ENCODE data around the gene FGFR2.
"Not testable (repeated sequence)": the region's sequence is repeated elsewhere in the genome, so short reads cannot be mapped to it uniquely, and the experiment has no call there.

FGFR2 gene

DNA sequence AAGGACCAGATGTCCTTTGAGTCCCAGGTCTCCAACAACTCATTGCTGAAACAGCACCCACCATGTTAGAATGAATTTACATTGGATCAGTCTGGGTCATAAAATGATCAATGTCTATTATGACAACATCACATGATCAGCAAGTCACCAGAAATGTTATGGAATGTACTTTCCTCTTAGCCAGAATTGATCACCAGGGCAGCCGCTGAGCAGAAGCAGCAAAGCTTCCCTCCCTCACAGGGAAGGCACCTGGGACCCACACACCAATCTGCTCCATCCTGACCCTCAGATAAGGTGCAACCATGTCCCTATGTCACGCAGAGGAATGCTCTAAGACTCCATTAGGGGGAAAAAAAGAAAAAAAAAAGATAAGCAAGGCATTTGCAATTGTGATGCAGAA, 30.0 kb downstream of the FGFR2 start:
- Histone ChIP-seq H3K9me3 (ENCODE audit: low read length) (no peaks in the 10 kb centered on the region), H3K4me1 (ENCODE audit: insufficient read depth, low read length) (peaks cover 43% of the 10 kb centered on the region), H3K27ac (ENCODE audit: low read depth, low read length) (no peak overlapping the region), H3K9ac (ENCODE audit: low read length) (no peak overlapping the region), H3K36me3 (ENCODE audit: insufficient read depth, low read length) (no peaks in the 10 kb centered on the region), H3K4me3 (ENCODE audit: low read depth in 1 of 2, low read length in 2 of 2) (no peak overlapping the region), H3K27me3 (ENCODE audit: control insufficient read depth in 1 of 2, insufficient read depth in 2 of 2, low read length in 2 of 2) (no peaks in the 10 kb centered on the region)

DNA sequence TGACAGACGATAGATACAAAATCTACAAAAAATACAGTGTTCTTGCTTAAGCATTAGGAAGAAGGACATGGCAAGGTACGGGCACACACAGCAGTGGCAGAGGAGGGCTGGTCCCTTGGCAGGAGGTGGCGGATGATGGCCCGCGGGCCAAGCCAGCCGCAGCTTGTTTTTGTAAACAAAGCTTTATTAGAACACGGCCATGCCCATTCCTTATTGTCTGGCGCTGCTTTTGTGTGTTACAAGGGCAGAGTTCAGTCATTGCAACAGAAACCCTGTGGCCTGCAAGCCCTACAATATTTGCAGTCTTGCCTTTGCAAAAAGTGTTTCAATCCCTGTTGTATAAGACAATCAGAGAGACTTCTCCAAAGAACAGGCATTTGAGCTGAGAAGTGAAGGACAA, 30.7 kb downstream of the FGFR2 start:
- H3K9me3 ChIP-seq (ENCODE audit: low read length) = no peaks in the 10 kb centered on the region
- H3K4me1 ChIP-seq (ENCODE audit: insufficient read depth, low read length) = peaks cover 36% of the 10 kb centered on the region
- no peak overlapping the region for H3K4me3 ChIP-seq (ENCODE audit: low read depth in 1 of 2, low read length in 2 of 2)
- H3K27ac ChIP-seq (ENCODE audit: low read depth, low read length) = no peak overlapping the region
- no peak overlapping the region for H3K9ac ChIP-seq (ENCODE audit: low read length)
- H3K27me3 ChIP-seq (ENCODE audit: control insufficient read depth in 1 of 2, insufficient read depth in 2 of 2, low read length in 2 of 2) = no peaks in the 10 kb centered on the region
- no peaks in the 10 kb centered on the region for H3K36me3 ChIP-seq (ENCODE audit: insufficient read depth, low read length)

DNA sequence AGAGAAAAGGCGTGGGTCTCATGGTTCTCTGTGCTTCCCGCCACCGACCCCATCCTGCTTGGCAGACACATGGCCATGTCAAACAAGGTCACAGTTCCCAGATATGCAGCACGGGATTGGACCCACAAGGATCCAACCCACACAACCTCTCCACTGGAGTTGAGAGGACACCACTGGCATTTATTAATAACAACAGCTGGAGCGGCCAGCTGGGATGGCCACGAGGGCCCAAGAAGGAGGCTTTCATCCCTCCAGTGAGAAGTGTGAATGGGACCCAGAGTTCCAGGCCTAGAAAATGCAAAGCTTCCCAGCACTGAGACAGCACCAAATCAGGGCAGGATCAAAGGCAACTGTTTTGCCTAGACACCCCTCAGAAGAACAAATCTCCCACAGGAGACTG, 31.5 kb downstream of the FGFR2 start:
- no peak overlapping the region for H3K27ac ChIP-seq (ENCODE audit: low read depth, low read length)
- H3K9me3 ChIP-seq (ENCODE audit: low read length) = no peaks in the 10 kb centered on the region
- H3K4me1 ChIP-seq (ENCODE audit: insufficient read depth, low read length) = peaks cover 28% of the 10 kb centered on the region
- H3K27me3 ChIP-seq (ENCODE audit: control insufficient read depth in 1 of 2, insufficient read depth in 2 of 2, low read length in 2 of 2) = no peaks in the 10 kb centered on the region
- H3K4me3 ChIP-seq (ENCODE audit: low read depth in 1 of 2, low read length in 2 of 2) = no peak overlapping the region
- no peaks in the 10 kb centered on the region for H3K36me3 ChIP-seq (ENCODE audit: insufficient read depth, low read length)
- no peak overlapping the region for H3K9ac ChIP-seq (ENCODE audit: low read length)

DNA sequence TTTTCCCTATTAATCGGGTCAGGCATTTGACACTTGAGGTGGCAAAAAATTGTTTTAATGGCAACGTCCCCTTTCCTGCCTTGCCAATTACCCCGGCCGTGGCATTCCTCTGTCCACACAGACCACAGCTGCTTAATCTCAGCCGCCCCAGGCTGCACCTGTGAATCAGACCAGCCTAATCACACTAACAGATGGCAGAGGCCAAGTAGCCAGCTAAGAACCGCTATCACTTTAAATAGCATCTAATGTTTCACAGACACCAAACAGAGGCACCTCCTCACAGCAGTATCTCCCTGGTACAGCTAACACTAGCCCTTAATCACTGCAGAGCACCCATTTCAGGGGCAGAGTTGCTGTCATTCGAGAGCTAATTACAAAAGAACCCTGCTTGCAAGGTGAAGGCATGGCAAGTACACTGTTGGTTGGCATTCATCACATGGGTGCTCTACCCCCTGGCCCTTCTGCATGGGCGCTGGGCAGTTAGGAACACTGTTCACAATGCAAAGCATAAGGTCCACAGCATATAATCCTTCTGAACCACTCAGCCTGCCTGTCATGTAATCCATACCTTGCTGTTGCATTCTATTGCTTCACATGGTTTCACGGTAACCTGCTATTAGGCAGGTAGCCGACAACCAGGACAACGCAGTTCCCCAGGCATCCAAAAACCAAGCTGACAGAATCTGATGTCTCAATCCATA, 38.8 kb downstream of the FGFR2 start:
- Histone ChIP-seq H3K9me3 (ENCODE audit: low read length) (no peaks in the 10 kb centered on the region), H3K4me1 (ENCODE audit: insufficient read depth, low read length) (peaks cover 39% of the 10 kb centered on the region), H3K27me3 (ENCODE audit: control insufficient read depth in 1 of 2, insufficient read depth in 2 of 2, low read length in 2 of 2) (no peaks in the 10 kb centered on the region), H3K27ac (ENCODE audit: low read depth, low read length) (no peak overlapping the region), H3K4me3 (ENCODE audit: low read depth in 1 of 2, low read length in 2 of 2) (no peak overlapping the region), H3K36me3 (ENCODE audit: insufficient read depth, low read length) (no peaks in the 10 kb centered on the region), H3K9ac (ENCODE audit: low read length) (no peak overlapping the region)

DNA sequence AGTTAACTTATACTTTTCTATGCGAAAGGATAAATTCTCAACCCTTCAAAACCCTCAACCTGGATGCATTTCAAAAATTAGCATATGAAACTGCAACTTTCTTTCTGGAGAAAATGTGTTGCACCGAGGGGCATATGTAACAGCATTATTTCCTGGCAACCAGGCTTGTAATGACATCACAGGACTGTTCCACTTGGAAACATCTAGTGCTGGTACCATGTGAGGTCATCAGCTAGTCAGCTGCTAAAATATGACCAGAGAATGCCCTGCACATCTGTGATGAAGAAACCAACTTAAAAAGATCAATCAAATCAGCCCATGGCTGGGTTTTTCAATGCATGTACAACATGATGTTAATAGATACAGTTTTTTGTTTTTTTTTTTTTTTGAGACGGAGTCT, 40.0 kb downstream of the FGFR2 start:
- Histone ChIP-seq H3K4me3 (ENCODE audit: low read depth in 1 of 2, low read length in 2 of 2) (no peak overlapping the region), H3K27me3 (ENCODE audit: control insufficient read depth in 1 of 2, insufficient read depth in 2 of 2, low read length in 2 of 2) (no peaks in the 10 kb centered on the region), H3K4me1 (ENCODE audit: insufficient read depth, low read length) (peaks cover 48% of the 10 kb centered on the region), H3K36me3 (ENCODE audit: insufficient read depth, low read length) (no peaks in the 10 kb centered on the region), H3K9ac (ENCODE audit: low read length) (no peak overlapping the region), H3K27ac (ENCODE audit: low read depth, low read length) (no peak overlapping the region), H3K9me3 (ENCODE audit: low read length) (no peaks in the 10 kb centered on the region)

DNA sequence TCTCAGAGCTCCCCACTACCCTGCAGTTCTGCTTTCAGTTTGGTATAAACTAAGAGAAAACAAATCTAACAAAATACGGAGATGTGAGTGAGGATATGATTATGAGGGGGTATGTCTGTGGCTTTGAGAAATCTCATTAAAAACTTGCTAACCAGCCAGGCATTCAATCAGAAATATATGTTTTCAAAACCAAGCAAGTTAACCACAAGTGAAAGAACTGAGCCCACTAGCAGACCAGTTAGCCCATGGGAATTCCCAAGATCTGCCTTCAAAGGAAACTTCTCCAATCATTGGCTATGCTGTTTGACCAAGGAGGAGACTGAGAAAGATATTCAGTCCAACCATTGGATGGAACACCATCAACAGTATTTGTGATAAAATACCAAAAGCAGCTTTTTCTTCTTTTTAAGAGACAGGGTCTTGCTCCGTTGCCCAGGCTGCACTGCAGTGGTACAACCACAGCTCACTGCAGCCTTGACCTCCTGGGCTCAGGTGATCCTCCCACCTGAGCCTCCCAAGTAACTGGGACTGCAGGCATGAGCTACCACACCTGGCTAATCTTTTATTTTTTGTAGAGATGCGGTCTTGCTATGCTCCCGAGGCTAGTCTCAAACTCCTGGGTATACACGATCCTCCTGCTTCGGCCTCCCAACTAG, 41.2 kb downstream of the FGFR2 start:
- peaks cover 51% of the 10 kb centered on the region for H3K4me1 ChIP-seq (ENCODE audit: insufficient read depth, low read length)
- H3K9me3 ChIP-seq (ENCODE audit: low read length) = no peaks in the 10 kb centered on the region
- H3K4me3 ChIP-seq (ENCODE audit: low read depth in 1 of 2, low read length in 2 of 2) = no peak overlapping the region
- no peaks in the 10 kb centered on the region for H3K27me3 ChIP-seq (ENCODE audit: control insufficient read depth in 1 of 2, insufficient read depth in 2 of 2, low read length in 2 of 2)
- H3K27ac ChIP-seq (ENCODE audit: low read depth, low read length) = no peak overlapping the region
- H3K36me3 ChIP-seq (ENCODE audit: insufficient read depth, low read length) = no peaks in the 10 kb centered on the region
- H3K9ac ChIP-seq (ENCODE audit: low read length) = no peak overlapping the region

DNA sequence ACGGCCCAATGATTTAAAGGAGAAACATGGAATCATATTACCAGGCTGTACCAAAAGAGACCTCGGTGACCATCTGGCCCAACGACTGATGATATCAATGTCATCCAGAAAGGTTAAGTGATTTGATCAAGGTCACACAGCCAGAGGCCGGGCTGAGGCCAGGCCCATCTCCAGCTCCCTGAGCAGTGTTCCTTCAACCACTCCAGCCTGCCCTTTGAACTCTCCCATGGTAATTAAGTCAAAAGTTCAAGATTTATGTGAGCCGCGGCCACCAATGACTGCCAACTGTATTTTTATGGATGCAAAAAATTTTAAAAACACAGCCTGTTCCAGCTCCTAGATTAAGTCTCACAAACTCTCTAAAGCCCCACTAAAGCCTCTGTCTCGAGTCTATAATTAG, 41.8 kb downstream of the FGFR2 start:
- no peak overlapping the region for H3K9ac ChIP-seq (ENCODE audit: low read length)

DNA sequence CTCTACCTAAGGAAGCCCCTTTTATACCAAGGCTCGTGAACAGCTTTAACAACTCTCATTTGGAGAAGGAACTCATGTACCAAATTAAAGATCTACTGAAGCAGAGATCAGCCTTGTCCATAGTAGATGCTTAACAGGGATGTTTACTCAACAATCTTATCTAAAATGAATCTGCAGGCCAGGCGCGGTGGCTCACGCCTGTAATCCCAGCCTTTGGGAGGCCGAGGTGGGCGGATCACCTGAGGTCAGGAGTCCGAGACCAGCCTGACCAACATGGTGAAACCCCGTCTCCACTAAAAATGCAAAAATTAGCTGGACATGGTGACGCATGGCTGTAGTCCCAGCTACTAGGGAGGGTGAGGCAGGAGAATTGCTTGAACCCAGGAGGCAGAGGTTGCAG, 43.3 kb downstream of the FGFR2 start:
- not testable (repeated sequence) for H3K9me3 ChIP-seq (ENCODE audit: low read length); H3K4me3 ChIP-seq (ENCODE audit: low read depth in 1 of 2, low read length in 2 of 2); H3K27me3 ChIP-seq (ENCODE audit: control insufficient read depth in 1 of 2, insufficient read depth in 2 of 2, low read length in 2 of 2); H3K27ac ChIP-seq (ENCODE audit: low read depth, low read length); H3K9ac ChIP-seq (ENCODE audit: low read length)
- peaks cover 50% of the 10 kb centered on the region for H3K4me1 ChIP-seq (ENCODE audit: insufficient read depth, low read length)
- H3K36me3 ChIP-seq (ENCODE audit: insufficient read depth, low read length) = peaks cover 10% of the 10 kb centered on the region

More for the DNA sequence above, 41.8 kb downstream of the FGFR2 start:
- peaks cover 51% of the 10 kb centered on the region for H3K4me1 ChIP-seq (ENCODE audit: insufficient read depth, low read length)
- no peak overlapping the region for H3K27ac ChIP-seq (ENCODE audit: low read depth, low read length)
- H3K9me3 ChIP-seq (ENCODE audit: low read length) = no peaks in the 10 kb centered on the region
- H3K4me3 ChIP-seq (ENCODE audit: low read depth in 1 of 2, low read length in 2 of 2) = no peak overlapping the region
- H3K36me3 ChIP-seq (ENCODE audit: insufficient read depth, low read length) = no peaks in the 10 kb centered on the region
- H3K27me3 ChIP-seq (ENCODE audit: control insufficient read depth in 1 of 2, insufficient read depth in 2 of 2, low read length in 2 of 2) = no peaks in the 10 kb centered on the region

DNA sequence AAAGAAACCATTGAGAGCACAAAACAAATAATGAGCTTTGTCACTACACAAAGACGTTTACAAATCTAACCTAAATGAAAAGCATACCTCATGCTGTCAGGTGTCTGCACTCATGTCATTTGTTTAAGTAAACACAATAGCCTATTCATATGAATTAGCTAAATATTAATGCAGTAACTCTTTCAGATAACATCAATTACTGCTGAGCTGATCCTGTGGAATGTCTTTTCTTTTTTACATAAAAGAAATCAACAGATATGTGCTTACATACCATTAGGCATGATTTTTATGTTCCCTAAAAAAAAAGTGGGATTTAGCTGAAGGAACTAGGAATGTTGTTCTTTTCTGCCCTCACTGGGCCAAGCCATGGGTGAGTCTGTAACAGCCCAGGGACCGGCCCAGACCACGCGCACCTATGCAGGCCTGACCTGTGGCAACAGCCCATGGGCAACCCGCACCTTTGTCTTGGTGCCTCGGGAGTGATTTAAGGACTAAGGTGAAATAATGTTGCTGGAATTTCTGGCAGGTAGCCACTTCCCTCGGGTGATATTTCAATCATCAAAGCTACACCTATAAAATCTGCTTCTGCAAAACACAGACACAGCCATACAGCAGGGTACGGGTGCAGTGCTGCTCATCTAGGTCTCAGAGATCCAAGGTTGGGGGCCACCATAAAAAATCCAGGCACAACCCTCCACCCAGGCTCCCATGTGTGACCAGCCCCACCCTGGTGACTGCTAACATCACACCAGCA, 44.6 kb downstream of the FGFR2 start:
- no peaks in the 10 kb centered on the region for H3K27me3 ChIP-seq (ENCODE audit: control insufficient read depth in 1 of 2, insufficient read depth in 2 of 2, low read length in 2 of 2)
- peaks cover 17% of the 10 kb centered on the region for H3K36me3 ChIP-seq (ENCODE audit: insufficient read depth, low read length)
- H3K27ac ChIP-seq (ENCODE audit: low read depth, low read length) = no peak overlapping the region
- H3K4me3 ChIP-seq (ENCODE audit: low read depth in 1 of 2, low read length in 2 of 2) = no peak overlapping the region
- H3K9ac ChIP-seq (ENCODE audit: low read length) = no peak overlapping the region
- H3K9me3 ChIP-seq (ENCODE audit: low read length) = no peaks in the 10 kb centered on the region
- peaks cover 38% of the 10 kb centered on the region for H3K4me1 ChIP-seq (ENCODE audit: insufficient read depth, low read length)

DNA sequence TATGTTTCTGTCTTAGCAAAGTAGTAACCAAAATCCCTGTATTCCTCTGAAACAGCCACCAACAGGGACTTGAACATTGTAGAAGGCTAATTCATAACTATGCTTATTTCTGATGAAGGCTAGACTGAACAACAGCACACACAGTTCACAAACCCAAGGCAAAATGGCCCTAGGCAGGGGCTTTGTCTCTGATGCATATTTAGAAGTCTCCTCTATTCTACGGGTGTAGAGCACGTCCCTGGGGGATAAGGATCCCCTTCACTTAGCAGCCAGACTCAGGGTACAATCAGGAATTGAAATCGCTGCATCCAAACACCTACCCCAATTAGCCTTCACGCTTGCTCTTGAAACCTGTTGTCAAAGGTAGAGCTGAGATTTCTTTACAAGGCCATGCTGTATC, 45.5 kb downstream of the FGFR2 start:
- no peak overlapping the region for H3K9ac ChIP-seq (ENCODE audit: low read length)
- no peaks in the 10 kb centered on the region for H3K27me3 ChIP-seq (ENCODE audit: control insufficient read depth in 1 of 2, insufficient read depth in 2 of 2, low read length in 2 of 2)
- no peak overlapping the region for H3K27ac ChIP-seq (ENCODE audit: low read depth, low read length)
- H3K4me3 ChIP-seq (ENCODE audit: low read depth in 1 of 2, low read length in 2 of 2) = no peak overlapping the region
- peaks cover 30% of the 10 kb centered on the region for H3K4me1 ChIP-seq (ENCODE audit: insufficient read depth, low read length)
- peaks cover 18% of the 10 kb centered on the region for H3K36me3 ChIP-seq (ENCODE audit: insufficient read depth, low read length)
- no peaks in the 10 kb centered on the region for H3K9me3 ChIP-seq (ENCODE audit: low read length)

DNA sequence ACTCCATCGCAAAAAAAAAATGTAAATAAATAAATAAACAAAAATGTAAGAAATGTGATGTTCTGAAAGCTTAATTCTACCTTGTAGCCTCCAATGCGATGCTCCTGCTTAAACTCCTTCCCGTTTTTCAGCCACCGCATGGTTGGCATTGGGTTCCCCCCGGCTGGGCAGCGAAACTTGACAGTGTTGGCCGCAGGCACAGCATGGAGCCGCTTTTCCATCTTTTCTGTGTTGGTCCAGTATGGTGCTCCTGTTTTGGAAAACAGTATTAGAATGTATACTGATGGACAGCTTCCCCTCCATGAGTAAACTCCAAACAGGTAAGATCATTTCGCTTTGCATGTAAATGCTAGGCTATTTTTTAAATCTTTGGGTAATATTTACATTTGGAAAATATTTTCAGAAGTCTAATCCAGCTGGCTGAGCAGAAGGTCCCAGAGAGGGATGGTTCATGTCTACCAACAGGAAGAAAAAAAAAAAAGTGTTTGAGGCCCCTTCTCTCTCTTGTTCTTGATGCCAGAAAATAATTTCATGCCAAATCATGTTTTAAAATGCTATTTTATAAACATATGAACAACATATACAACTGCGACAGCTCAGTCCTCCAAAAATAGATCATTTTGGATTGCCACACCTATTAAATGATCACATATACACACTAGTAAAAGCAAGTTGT, 46.9 kb downstream of the FGFR2 start:
- no peak overlapping the region for H3K9ac ChIP-seq (ENCODE audit: low read length)
- peaks cover 21% of the 10 kb centered on the region for H3K4me1 ChIP-seq (ENCODE audit: insufficient read depth, low read length)
- peaks cover 23% of the 10 kb centered on the region for H3K36me3 ChIP-seq (ENCODE audit: insufficient read depth, low read length)
- H3K4me3 ChIP-seq (ENCODE audit: low read depth in 1 of 2, low read length in 2 of 2) = no peak overlapping the region
- no peaks in the 10 kb centered on the region for H3K27me3 ChIP-seq (ENCODE audit: control insufficient read depth in 1 of 2, insufficient read depth in 2 of 2, low read length in 2 of 2)
- no peak overlapping the region for H3K27ac ChIP-seq (ENCODE audit: low read depth, low read length)
- no peaks in the 10 kb centered on the region for H3K9me3 ChIP-seq (ENCODE audit: low read length)

Data from muscle layer of colon (tissue), 2 donors.